Measurements from ENCODE around the gene LIMA1. TPM values are rescaled to one million over a fixed set of nuclear protein-coding genes. Genes with fewer than 3 reads are reported as not detected.

The LIMA1 gene
- total RNA-seq, 2 experiments from 2014 or later, result 4.6 to 5.1 TPM

GRCh38 chr12:50198829-50199228 is 84.5 kb downstream of the LIMA1 start:
- intact Hi-C loops (cut with DNase I, micrococcal nuclease), result no loop called here
- TF ChIP-seq CTCF (IDR thresholded peaks at IDR 0.05), result no peak
- Histone ChIP-seq H3K4me1 (ENCODE audit: insufficient read depth, low read length) (no peaks in the 10 kb centered on the region), H3K27ac (ENCODE audit: low read depth in 1 of 2, low read length in 2 of 2) (no peak overlapping the region), H3K9me3 (ENCODE audit: control insufficient read depth in 1 of 2, insufficient read depth in 1 of 2, low read length in 2 of 2) (no peaks in the 10 kb centered on the region), H3K36me3 (ENCODE audit: insufficient read depth, low read length) (peaks cover 44% of the 10 kb centered on the region), H3K27me3 (ENCODE audit: control insufficient read depth in 1 of 2, insufficient read depth in 2 of 2, low read length in 2 of 2) (no peaks in the 10 kb centered on the region), H3K4me3 (ENCODE audit: low read length) (no peak overlapping the region)
- ChIA-PET POLR2A (interaction anchor here (0.5 kb wide), 1 partner anchor 1327 kb away, joined by 3 read pairs; no protein-coding TSS in a partner anchor), CTCF (no interaction called here)
- H3K36me3 Mint-ChIP-seq (ENCODE audit: low read depth), result peaks cover 75% of the 10 kb centered on the region
- no peaks in the 10 kb centered on the region for H3K27me3 Mint-ChIP-seq
- ATAC-seq (ENCODE audit: poor library complexity) (no peak), DNase-seq (no peak)
- H3K4me1 Mint-ChIP-seq (ENCODE audit: low read depth), result no peaks in the 10 kb centered on the region
- H3K9me3 Mint-ChIP-seq, result no peaks in the 10 kb centered on the region
- no peak overlapping the region for H3K27ac Mint-ChIP-seq
- no peak overlapping the region for H3K4me3 Mint-ChIP-seq

GRCh38 chr12:50197297-50197727 is 86.0 kb downstream of the LIMA1 start:
- Mint-ChIP-seq H3K4me1 (ENCODE audit: low read depth) (no peaks in the 10 kb centered on the region), H3K27me3 (no peaks in the 10 kb centered on the region), H3K4me3 (no peak overlapping the region), H3K27ac (no peak overlapping the region), H3K36me3 (ENCODE audit: low read depth) (peaks cover 70% of the 10 kb centered on the region), H3K9me3 (no peaks in the 10 kb centered on the region)
- Histone ChIP-seq H3K27ac (ENCODE audit: low read depth in 1 of 2, low read length in 2 of 2) (no peak overlapping the region), H3K4me3 (ENCODE audit: low read length) (no peak overlapping the region), H3K27me3 (ENCODE audit: control insufficient read depth in 1 of 2, insufficient read depth in 2 of 2, low read length in 2 of 2) (no peaks in the 10 kb centered on the region), H3K9me3 (ENCODE audit: control insufficient read depth in 1 of 2, insufficient read depth in 1 of 2, low read length in 2 of 2) (no peaks in the 10 kb centered on the region), H3K4me1 (ENCODE audit: insufficient read depth, low read length) (no peaks in the 10 kb centered on the region), H3K36me3 (ENCODE audit: insufficient read depth, low read length) (peaks cover 36% of the 10 kb centered on the region)
- ChIA-PET CTCF (interaction anchor here (0.7 kb wide), 1 partner anchor 283 kb away, joined by 3 read pairs; no protein-coding TSS in a partner anchor), POLR2A (no interaction called here)
- TF ChIP-seq CTCF (IDR thresholded peaks at IDR 0.05), result no peak
- intact Hi-C loops (cut with DNase I, micrococcal nuclease), result no loop called here
- DNase-seq (no peak), ATAC-seq (ENCODE audit: poor library complexity) (no peak)

- DNase-seq, result no peak
- ATAC-seq (ENCODE audit: poor library complexity), result no peak
- H3K27me3 Mint-ChIP-seq, result no peaks in the 10 kb centered on the region
- H3K9me3 Mint-ChIP-seq, result no peaks in the 10 kb centered on the region
- H3K4me1 Mint-ChIP-seq (ENCODE audit: low read depth), result no peaks in the 10 kb centered on the region
- H3K36me3 Mint-ChIP-seq (ENCODE audit: low read depth), result peaks cover 67% of the 10 kb centered on the region
- ChIA-PET POLR2A (no interaction called here), CTCF (interaction anchor here (1.1 kb wide), 1 partner anchor 85 kb away, joined by 3 read pairs; the partner anchor contains the start of gene COX14)
- Histone ChIP-seq H3K9me3 (ENCODE audit: control insufficient read depth in 1 of 2, insufficient read depth in 1 of 2, low read length in 2 of 2) (no peaks in the 10 kb centered on the region), H3K27me3 (ENCODE audit: control insufficient read depth in 1 of 2, insufficient read depth in 2 of 2, low read length in 2 of 2) (no peaks in the 10 kb centered on the region), H3K4me3 (ENCODE audit: low read length) (no peak overlapping the region), H3K36me3 (ENCODE audit: insufficient read depth, low read length) (peaks cover 34% of the 10 kb centered on the region), H3K4me1 (ENCODE audit: insufficient read depth, low read length) (no peaks in the 10 kb centered on the region), H3K27ac (ENCODE audit: low read depth in 1 of 2, low read length in 2 of 2) (no peak overlapping the region)
- intact Hi-C loops (cut with DNase I, micrococcal nuclease), result no loop called here
- H3K27ac Mint-ChIP-seq, result peak overlapping the region; percentile 11
- no peak for TF ChIP-seq CTCF (IDR thresholded peaks at IDR 0.05)
- H3K4me3 Mint-ChIP-seq, result no peak overlapping the region
These were observed 86.8 kb downstream of the LIMA1 start for GRCh38 chr12:50196537-50196936.
